HUES6 (cell line): ENCODE data around the gene GMDS.

ENCODE experiments used
- H3K27ac ChIP-seq: 2 replicates; pipeline ENCODE4 v1.7.0; 2013; ENCODE audit warnings: low read depth, mild to moderate bottlenecking, low read length, inconsistent platforms
- H3K27me3 ChIP-seq: 2 replicates; pipeline ENCODE4 v1.6.1; 2013; ENCODE audit warnings: low read length; ENCODE audit not compliant: control insufficient read depth, insufficient read depth
- H3K36me3 ChIP-seq: 2 replicates; pipeline ENCODE4 v1.6.1; 2013; ENCODE audit warnings: low read length; ENCODE audit not compliant: control insufficient read depth, insufficient read depth
- H3K4me1 ChIP-seq: 2 replicates; pipeline ENCODE4 v1.6.1; 2013; ENCODE audit warnings: low read length; ENCODE audit not compliant: control insufficient read depth, insufficient read depth
- H3K4me3 ChIP-seq: 2 replicates; pipeline ENCODE4 v1.5.1; 2013; ENCODE audit warnings: low read depth, low read length
- H3K9ac ChIP-seq: one replicate; pipeline ENCODE4 v1.6.1; 2013; ENCODE audit warnings: mild to moderate bottlenecking, low read length
- H3K9me3 ChIP-seq: 2 replicates; pipeline ENCODE4 v1.6.1; 2013; ENCODE audit warnings: low read depth, low read length; ENCODE audit not compliant: control insufficient read depth, insufficient read depth

Gene GMDS

DNA sequence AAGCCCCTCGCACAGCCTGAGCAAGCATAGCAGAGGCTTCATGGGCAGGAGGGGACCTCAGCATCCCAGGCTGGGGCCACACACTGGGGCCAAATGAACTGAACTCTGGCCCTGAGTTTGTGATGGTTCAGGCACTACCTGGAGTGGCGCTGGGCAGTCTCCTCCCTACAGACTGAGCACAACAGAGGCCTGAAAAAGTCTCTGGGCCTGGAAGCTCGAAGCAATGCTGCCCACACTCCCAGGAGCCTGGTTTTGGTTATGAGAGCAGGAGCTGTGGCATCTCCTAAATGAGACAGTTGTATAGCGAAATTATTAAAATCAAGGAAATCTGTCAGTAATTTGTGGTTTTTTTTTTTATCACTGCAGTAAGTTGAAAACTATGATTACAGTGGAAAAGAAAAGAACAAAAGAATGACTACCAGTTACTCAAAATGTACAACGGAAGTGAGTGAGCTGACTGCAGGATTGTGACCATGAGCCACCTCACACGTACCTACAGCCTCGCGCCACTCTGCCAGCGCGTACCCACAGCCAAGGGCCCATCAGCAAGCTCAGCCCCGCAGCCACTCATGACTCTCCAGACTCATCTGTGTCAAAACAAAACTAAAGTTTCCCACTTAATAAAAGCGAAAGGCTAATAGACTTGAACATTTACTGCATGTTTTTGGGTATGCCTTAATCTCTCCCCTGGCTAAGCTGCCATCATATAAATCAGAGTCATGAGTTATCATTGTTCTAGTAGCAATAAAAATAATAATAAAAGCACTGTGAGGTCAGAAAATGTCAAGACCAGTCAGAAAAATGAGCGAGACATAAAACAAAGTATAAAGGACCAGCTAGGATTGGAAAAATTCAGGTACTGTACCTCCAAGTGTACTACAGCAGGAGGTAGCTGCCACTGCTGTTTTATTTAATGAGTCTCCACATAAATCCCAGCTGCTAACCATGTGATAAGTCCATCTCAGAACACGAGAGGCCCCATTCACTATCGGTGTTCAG is 458.7 kb downstream of the GMDS start:
- Histone ChIP-seq H3K9me3 (no peaks in the 10 kb centered on the region), H3K27ac (no peak overlapping the region), H3K9ac (no peak overlapping the region), H3K4me1 (no peaks in the 10 kb centered on the region), H3K27me3 (no peaks in the 10 kb centered on the region), H3K36me3 (no peaks in the 10 kb centered on the region), H3K4me3 (no peak overlapping the region)

DNA sequence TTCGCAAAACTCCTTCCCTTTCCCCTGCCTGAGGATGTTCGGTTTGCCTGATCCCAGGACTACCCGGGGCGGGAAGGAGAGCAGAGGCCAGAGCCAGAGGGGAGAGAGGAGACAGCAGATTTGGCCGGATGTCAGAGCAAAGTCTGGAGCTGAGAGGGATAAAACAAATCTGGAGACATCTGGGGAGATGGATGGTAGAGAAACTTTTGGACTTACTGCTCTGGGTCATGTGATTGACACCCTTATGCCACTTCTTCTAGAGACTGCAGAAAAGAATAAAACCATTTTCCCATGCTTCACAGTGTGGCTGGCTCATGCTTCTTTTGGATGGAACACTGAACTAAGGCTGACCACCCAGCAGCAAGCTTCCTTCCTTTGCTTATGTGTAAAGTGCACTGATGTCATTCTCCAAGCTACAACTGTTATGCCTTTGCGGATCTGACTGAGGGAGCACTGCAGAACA is 461.0 kb downstream of the GMDS start:
- no peaks in the 10 kb centered on the region for H3K9me3 ChIP-seq
- no peak overlapping the region for H3K4me3 ChIP-seq
- H3K27me3 ChIP-seq: no peaks in the 10 kb centered on the region
- no peaks in the 10 kb centered on the region for H3K4me1 ChIP-seq
- H3K27ac ChIP-seq: no peak overlapping the region
- no peaks in the 10 kb centered on the region for H3K36me3 ChIP-seq
- no peak overlapping the region for H3K9ac ChIP-seq

DNA sequence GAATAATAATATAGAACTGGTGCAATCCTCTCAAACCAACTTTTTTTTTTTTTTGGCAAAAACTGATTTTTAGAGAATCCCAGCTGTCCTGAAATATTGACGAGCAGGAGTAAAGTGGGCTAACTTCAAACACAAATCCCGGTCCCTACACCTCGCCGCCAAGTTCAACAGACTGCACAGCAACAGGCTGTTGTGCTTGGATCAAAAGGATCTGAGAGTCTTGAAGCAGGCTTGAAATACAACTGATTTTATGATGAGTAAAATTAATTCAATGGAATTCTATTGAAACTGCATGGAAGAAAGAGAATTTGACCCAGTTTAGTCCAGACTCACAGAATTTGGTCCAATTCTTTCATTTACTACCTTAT is 463.6 kb downstream of the GMDS start:
- Histone ChIP-seq H3K4me3 (no peak overlapping the region), H3K27ac (no peak overlapping the region), H3K27me3 (no peaks in the 10 kb centered on the region), H3K9me3 (no peaks in the 10 kb centered on the region), H3K36me3 (no peaks in the 10 kb centered on the region), H3K4me1 (no peaks in the 10 kb centered on the region), H3K9ac (no peak overlapping the region)

DNA sequence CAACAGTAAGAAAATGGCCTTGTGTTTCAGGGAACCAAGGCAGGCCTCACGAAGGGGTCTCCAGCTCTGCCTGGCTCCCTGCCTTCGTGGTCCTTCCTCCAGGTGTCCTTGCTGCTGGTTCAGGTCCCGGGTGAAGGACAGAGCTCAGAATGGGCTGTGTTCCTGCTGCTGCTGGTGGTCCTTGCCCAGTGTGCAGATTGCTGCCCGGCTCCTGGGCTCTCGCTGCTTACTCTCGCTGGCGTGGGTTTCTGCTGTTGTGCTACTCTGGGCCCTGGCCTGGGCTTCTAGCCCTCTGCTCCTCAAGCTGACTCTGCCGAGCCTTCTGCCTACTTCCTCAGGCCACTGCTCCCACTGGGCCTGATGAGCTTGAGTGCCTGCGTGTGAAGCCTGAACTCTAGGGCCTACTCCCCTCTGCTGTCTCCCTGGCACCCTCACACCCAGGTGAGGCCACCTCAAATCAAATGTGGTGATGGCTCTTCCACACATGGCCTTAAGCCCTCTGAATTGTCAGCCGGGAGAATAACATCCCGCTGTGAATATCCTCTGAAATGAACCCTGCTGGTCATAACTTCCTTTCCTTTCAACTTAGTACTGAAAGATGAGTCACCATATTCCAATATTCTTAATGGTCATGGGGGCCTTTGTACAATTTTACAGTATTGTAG is 464.1 kb downstream of the GMDS start:
- no peaks in the 10 kb centered on the region for H3K36me3 ChIP-seq
- H3K27ac ChIP-seq: no peak overlapping the region
- H3K4me1 ChIP-seq: no peaks in the 10 kb centered on the region
- no peak overlapping the region for H3K9ac ChIP-seq
- no peaks in the 10 kb centered on the region for H3K27me3 ChIP-seq
- no peak overlapping the region for H3K4me3 ChIP-seq
- H3K9me3 ChIP-seq: no peaks in the 10 kb centered on the region

DNA sequence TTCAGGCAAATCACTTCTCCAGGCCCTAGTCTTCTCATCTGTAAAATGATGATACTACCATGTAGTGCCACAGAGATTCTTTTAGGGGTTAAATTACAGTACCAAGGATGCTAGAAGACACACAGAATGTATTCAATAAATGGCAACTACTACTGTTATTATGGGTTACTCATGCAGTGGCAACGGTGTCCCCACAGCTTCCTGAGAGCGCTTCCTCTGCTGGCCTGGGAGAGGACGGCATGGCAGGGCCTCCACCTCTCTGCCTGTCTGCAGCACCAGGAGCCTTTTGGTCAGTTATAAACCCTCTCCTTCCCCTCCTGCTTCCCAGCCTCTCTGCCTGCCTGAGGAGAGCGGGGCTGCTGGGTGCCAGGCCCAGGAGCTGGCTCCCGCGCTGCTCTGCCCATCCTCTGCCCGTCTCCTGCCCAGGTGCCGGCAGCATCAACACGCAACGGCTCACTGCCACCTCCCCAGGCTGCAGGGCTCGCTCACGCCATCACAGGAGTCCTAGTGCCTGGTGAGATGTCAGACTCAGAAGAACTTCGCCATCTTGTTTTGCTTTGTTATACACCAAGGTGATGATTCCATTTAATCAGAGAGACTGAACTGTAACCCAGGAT is 465.0 kb downstream of the GMDS start:
- H3K27ac ChIP-seq: no peak overlapping the region
- H3K36me3 ChIP-seq: no peaks in the 10 kb centered on the region
- H3K4me3 ChIP-seq: no peak overlapping the region
- no peaks in the 10 kb centered on the region for H3K27me3 ChIP-seq
- H3K9ac ChIP-seq: no peak overlapping the region
- no peaks in the 10 kb centered on the region for H3K4me1 ChIP-seq
- H3K9me3 ChIP-seq: no peaks in the 10 kb centered on the region

DNA sequence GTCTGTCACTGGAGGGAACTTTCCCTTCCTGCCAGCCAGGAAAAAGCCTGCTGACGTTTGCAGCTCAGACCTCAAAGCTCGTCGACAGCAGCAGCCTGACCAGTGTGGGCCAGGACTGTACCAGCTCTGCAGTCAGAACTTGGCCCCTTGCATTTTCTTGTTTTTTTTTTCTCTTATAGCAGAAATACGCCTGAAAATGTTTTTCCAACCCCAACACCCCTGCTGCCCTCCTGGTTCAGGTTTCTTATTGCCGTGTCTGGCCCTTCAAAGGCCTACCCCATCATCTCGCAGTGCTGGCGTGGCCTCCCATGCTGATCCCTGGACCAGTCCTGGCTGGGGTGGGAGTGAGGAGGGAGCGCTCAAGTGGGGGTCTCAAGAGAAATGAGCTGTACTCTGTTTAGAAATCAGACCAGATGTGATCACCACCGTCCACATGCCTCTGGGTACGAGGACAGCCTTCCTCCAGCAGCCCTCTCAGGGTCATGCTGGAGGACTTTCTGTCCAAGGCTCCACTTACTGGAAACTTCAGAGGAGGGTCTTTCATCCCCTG is 466.6 kb downstream of the GMDS start:
- Histone ChIP-seq H3K9ac (no peak overlapping the region), H3K27me3 (no peaks in the 10 kb centered on the region), H3K4me1 (no peaks in the 10 kb centered on the region), H3K27ac (no peak overlapping the region), H3K4me3 (no peak overlapping the region), H3K36me3 (no peaks in the 10 kb centered on the region), H3K9me3 (no peaks in the 10 kb centered on the region)

DNA sequence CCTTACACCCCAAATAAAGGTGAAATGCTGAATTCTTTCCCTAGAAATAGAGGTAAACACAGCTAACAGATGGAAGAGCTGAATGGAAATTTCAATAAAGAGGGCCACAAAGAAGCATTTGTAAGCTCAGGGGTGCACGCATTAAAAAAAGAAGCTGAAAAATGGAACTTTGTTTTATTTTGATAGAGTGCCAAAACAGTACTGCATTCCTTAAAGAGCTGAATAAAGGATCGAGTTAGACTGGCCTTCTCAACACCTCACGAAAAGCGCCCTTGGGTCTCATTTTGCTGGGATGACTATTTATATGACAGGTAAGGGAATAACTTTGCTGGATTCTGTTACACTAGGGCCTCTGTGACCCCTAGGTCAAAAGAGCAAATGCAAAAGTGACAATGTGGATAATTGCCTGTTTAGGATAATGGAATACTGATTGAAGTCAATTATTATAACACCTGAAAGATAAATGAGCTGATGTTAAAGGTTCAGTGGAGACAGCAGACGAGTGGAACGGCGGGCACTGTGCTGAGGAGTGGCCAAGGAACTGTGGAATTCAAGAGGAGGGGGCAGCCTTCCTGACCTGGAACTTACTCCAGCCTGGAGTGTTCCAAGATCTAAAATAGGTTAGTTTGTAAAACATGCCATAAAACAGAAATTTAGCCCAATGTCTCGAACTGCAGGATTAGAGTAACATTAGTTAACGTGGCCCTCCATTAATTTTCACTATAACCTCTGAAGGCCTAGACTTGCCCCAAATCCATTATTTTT is 467.3 kb downstream of the GMDS start:
- H3K9ac ChIP-seq: no peak overlapping the region
- no peaks in the 10 kb centered on the region for H3K36me3 ChIP-seq
- no peaks in the 10 kb centered on the region for H3K4me1 ChIP-seq
- H3K27me3 ChIP-seq: no peaks in the 10 kb centered on the region
- H3K9me3 ChIP-seq: no peaks in the 10 kb centered on the region
- H3K27ac ChIP-seq: no peak overlapping the region
- no peak overlapping the region for H3K4me3 ChIP-seq

DNA sequence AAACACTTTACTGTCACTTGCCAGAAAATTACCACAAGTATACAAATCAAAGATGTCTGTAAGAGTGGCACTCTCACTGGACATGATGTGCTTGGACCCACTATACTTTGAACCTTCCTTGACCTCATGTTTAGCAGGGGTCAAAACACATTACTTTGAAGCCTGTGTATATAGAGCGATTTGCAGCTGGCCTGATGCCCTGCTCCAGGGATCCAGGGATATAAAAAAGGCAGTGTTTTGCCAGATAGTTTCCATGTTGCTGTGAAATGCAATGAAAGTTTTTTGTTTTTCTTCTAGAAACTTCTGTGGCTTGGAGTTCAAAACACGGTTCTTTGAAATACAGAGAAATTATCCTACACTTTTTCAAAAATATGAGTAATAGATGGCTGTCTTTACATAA is 470.0 kb downstream of the GMDS start:
- Histone ChIP-seq H3K4me3 (no peak overlapping the region), H3K4me1 (no peaks in the 10 kb centered on the region), H3K36me3 (no peaks in the 10 kb centered on the region), H3K9ac (no peak overlapping the region), H3K27me3 (no peaks in the 10 kb centered on the region), H3K27ac (no peak overlapping the region), H3K9me3 (no peaks in the 10 kb centered on the region)

DNA sequence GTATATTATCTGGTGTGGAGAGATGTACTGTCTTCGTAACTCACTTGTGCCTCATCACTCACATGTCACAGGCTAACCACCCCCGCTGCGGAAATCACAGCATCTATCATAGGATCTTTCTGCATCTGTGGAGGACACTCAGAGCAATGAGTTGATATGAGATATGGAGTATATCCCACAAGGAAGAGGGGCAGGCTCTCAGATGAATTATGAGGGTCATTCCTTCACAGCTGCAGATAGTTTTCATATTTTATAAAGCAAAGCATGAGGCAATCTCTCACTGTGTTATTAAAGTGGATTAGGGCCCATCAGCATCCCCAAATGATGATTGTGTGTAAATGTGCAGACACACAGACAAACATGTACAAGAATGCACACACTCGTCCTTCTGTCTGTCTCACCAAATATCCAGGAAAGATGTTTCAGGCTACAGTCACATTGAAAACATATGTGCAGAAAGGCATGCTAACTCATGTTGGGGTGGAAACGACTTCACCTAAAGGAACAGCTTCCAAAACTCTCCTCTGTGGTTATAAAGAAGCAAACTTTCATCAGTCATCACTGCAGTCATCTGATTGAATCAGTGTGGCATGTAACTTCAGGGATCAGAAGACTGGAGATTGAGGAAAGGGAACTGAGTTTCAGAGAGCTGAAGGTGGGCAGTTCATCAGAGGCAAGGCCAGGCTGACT is 471.0 kb downstream of the GMDS start:
- no peak overlapping the region for H3K4me3 ChIP-seq
- no peak overlapping the region for H3K27ac ChIP-seq
- no peaks in the 10 kb centered on the region for H3K9me3 ChIP-seq
- H3K36me3 ChIP-seq: no peaks in the 10 kb centered on the region
- H3K4me1 ChIP-seq: no peaks in the 10 kb centered on the region
- no peaks in the 10 kb centered on the region for H3K27me3 ChIP-seq
- H3K9ac ChIP-seq: no peak overlapping the region

DNA sequence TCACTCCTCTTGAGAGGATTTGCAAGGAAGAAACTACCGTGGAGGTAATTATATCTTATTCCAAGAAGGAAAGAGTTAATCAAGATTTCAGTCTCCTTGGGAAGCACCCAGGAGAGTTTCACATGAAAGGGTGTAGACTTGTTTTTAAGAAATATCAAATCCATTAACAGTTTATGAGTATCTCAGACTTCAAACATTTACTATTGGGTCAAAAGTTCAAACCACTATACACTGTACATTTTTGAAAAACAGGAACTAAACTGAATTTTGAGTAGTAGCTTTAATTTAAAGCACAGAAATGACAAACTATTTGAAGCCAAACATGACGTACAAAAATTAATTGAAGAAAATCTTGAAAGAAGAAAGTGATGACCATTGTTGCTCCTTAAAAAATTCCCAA is 471.7 kb downstream of the GMDS start:
- no peaks in the 10 kb centered on the region for H3K9me3 ChIP-seq
- no peaks in the 10 kb centered on the region for H3K4me1 ChIP-seq
- H3K36me3 ChIP-seq: no peaks in the 10 kb centered on the region
- no peak overlapping the region for H3K4me3 ChIP-seq
- H3K27me3 ChIP-seq: no peaks in the 10 kb centered on the region
- H3K27ac ChIP-seq: no peak overlapping the region
- no peak overlapping the region for H3K9ac ChIP-seq
